ENCODE data around the gene NHLH2.

- no peak for TF ChIP-seq POLR2A (IDR thresholded peaks at IDR 0.05)
- TF ChIP-seq CTCF (IDR thresholded peaks at IDR 0.05), result no peak
These were observed 33.6 kb upstream of the NHLH2 start for GRCh38 chr1:115874497-115874896.

Measured in lower leg skin (tissue), 3 donors.